ENCODE measurements around the gene ZFP36L2. TPM values are rescaled to one million over a fixed set of nuclear protein-coding genes. Genes with fewer than 3 reads are reported as not detected.
A peak's percentile ranks its signal among the peaks of the same experiment; 100 is the strongest.

ZFP36L2 gene
- total and polyA plus RNA-seq, 2 experiments from 2014 or later = 37.9 to 38.4 TPM

DNA sequence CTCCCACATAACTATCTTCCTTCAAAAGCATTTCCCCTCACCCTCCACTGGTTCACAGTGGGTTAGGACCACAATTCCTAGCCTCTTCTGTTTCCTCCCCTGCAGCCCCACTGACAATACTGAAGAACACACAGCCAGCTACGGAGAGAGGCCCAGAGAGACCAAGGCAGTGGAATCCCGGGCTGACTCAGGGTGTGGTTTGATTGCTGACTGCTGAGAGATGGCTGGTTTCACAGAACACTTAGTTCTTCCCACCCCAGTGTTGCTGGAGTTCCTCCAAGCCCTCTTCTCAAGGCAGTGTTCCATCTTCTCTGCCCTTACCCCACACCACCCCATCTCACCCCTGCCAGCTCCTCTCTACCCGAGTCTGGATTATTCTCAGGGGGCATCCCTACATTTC lies 43.3 kb upstream of the ZFP36L2 start:
- Histone ChIP-seq H3K4me2 (no peak overlapping the region), H2AFZ (no peak overlapping the region), H4K20me1 (replicated peaks; ENCODE audit: insufficient read depth) (no peaks in the 10 kb centered on the region), H3K36me3 (ENCODE audit: insufficient read depth) (no peaks in the 10 kb centered on the region), H3K4me1 (ENCODE audit: insufficient read depth) (peaks cover 3% of the 10 kb centered on the region; the same call in 1 of the 2 replicates), H3K79me2 (replicated peaks; ENCODE audit: insufficient read depth) (no peaks in the 10 kb centered on the region), H3K27ac (ENCODE audit: low read depth) (no peak overlapping the region), H3F3A (replicated peaks; ENCODE audit: low read depth) (0 out of 2 replicates have a peak, but pooled peaks cover 3% of the 10 kb centered on the region), H3K4me3 (no peak overlapping the region), H3K9me2 (ENCODE audit: insufficient read depth) (no peaks in the 10 kb centered on the region), H3K27me3 (ENCODE audit: insufficient read depth) (no peaks in the 10 kb centered on the region)
- ATAC-seq (no peak), DNase-seq (ENCODE audit: low spot score) (no peak)
- TF ChIP-seq, protein P1, sequence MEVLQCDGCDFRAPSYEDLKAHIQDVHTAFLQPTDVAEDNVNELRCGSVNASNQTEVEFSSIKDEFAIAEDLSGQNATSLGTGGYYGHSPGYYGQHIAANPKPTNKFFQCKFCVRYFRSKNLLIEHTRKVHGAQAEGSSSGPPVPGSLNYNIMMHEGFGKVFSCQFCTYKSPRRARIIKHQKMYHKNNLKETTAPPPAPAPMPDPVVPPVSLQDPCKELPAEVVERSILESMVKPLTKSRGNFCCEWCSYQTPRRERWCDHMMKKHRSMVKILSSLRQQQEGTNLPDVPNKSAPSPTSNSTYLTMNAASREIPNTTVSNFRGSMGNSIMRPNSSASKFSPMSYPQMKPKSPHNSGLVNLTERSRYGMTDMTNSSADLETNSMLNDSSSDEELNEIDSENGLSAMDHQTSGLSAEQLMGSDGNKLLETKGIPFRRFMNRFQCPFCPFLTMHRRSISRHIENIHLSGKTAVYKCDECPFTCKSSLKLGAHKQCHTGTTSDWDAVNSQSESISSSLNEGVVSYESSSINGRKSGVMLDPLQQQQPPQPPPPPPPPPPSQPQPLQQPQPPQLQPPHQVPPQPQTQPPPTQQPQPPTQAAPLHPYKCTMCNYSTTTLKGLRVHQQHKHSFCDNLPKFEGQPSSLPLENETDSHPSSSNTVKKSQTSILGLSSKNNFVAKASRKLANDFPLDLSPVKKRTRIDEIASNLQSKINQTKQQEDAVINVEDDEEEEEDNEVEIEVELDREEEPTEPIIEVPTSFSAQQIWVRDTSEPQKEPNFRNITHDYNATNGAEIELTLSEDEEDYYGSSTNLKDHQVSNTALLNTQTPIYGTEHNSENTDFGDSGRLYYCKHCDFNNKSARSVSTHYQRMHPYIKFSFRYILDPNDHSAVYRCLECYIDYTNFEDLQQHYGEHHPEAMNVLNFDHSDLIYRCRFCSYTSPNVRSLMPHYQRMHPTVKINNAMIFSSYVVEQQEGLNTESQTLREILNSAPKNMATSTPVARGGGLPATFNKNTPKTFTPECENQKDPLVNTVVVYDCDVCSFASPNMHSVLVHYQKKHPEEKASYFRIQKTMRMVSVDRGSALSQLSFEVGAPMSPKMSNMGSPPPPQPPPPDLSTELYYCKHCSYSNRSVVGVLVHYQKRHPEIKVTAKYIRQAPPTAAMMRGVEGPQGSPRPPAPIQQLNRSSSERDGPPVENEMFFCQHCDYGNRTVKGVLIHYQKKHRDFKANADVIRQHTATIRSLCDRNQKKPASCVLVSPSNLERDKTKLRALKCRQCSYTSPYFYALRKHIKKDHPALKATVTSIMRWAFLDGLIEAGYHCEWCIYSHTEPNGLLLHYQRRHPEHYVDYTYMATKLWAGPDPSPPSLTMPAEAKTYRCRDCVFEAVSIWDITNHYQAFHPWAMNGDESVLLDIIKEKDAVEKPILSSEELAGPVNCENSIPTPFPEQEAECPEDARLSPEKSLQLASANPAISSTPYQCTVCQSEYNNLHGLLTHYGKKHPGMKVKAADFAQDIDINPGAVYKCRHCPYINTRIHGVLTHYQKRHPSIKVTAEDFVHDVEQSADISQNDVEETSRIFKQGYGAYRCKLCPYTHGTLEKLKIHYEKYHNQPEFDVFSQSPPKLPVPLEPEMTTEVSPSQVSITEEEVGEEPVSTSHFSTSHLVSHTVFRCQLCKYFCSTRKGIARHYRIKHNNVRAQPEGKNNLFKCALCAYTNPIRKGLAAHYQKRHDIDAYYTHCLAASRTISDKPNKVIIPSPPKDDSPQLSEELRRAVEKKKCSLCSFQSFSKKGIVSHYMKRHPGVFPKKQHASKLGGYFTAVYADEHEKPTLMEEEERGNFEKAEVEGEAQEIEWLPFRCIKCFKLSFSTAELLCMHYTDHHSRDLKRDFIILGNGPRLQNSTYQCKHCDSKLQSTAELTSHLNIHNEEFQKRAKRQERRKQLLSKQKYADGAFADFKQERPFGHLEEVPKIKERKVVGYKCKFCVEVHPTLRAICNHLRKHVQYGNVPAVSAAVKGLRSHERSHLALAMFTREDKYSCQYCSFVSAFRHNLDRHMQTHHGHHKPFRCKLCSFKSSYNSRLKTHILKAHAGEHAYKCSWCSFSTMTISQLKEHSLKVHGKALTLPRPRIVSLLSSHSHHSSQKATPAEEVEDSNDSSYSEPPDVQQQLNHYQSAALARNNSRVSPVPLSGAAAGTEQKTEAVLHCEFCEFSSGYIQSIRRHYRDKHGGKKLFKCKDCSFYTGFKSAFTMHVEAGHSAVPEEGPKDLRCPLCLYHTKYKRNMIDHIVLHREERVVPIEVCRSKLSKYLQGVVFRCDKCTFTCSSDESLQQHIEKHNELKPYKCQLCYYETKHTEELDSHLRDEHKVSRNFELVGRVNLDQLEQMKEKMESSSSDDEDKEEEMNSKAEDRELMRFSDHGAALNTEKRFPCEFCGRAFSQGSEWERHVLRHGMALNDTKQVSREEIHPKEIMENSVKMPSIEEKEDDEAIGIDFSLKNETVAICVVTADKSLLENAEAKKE (CRISPR knock-in tag; IDR thresholded peaks at IDR 0.05) = no peak
- TF ChIP-seq, protein P2, sequence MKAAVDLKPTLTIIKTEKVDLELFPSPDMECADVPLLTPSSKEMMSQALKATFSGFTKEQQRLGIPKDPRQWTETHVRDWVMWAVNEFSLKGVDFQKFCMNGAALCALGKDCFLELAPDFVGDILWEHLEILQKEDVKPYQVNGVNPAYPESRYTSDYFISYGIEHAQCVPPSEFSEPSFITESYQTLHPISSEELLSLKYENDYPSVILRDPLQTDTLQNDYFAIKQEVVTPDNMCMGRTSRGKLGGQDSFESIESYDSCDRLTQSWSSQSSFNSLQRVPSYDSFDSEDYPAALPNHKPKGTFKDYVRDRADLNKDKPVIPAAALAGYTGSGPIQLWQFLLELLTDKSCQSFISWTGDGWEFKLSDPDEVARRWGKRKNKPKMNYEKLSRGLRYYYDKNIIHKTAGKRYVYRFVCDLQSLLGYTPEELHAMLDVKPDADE (IDR thresholded peaks at IDR 0.05) = no peak
- TF ChIP-seq, protein P3, sequence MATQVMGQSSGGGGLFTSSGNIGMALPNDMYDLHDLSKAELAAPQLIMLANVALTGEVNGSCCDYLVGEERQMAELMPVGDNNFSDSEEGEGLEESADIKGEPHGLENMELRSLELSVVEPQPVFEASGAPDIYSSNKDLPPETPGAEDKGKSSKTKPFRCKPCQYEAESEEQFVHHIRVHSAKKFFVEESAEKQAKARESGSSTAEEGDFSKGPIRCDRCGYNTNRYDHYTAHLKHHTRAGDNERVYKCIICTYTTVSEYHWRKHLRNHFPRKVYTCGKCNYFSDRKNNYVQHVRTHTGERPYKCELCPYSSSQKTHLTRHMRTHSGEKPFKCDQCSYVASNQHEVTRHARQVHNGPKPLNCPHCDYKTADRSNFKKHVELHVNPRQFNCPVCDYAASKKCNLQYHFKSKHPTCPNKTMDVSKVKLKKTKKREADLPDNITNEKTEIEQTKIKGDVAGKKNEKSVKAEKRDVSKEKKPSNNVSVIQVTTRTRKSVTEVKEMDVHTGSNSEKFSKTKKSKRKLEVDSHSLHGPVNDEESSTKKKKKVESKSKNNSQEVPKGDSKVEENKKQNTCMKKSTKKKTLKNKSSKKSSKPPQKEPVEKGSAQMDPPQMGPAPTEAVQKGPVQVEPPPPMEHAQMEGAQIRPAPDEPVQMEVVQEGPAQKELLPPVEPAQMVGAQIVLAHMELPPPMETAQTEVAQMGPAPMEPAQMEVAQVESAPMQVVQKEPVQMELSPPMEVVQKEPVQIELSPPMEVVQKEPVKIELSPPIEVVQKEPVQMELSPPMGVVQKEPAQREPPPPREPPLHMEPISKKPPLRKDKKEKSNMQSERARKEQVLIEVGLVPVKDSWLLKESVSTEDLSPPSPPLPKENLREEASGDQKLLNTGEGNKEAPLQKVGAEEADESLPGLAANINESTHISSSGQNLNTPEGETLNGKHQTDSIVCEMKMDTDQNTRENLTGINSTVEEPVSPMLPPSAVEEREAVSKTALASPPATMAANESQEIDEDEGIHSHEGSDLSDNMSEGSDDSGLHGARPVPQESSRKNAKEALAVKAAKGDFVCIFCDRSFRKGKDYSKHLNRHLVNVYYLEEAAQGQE (IDR thresholded peaks at IDR 0.05; ENCODE audit: unreplicated experiment) = no peak
- TF ChIP-seq POLR2AphosphoS5 (IDR thresholded peaks at IDR 0.05; ENCODE audit: low read depth) (no peak), JUNB (IDR thresholded peaks at IDR 0.05; ENCODE audit: unreplicated experiment) (no peak), NANOG (IDR thresholded peaks at IDR 0.05; ENCODE audit: borderline replicate concordance) (no peak)
- Mint-ChIP-seq H3K9me3 (no peaks in the 10 kb centered on the region), H3K27me3 (ENCODE audit: insufficient read depth, low read depth, poor library complexity) (peaks cover 5% of the 10 kb centered on the region), H3K36me3 (ENCODE audit: low read depth) (no peaks in the 10 kb centered on the region), H3K27ac (peak overlapping the region; percentile 49; the same call in 1 of the 2 replicates), H3K4me3 (no peak overlapping the region), H3K4me1 (peaks cover 37% of the 10 kb centered on the region)

All from GM23338 (cell line).